ENCODE results near the gene TM4SF1.

TM4SF1 gene

GRCh38 chr3:149377408-149378364 lies at the start of gene TM4SF1:
Gene TM4SF1, minus strand, starts transcription at chr3:149377649. Its CDS starts 102 bp downstream, at chr3:149377547.
- no peak for TF ChIP-seq CTCF (IDR thresholded peaks at IDR 0.05; ENCODE audit: low read depth, low read length)
- no peak for DNase-seq (ENCODE audit: extremely low read depth, low read depth)

GRCh38 chr3:149426325-149426724 lies 48.9 kb upstream of the TM4SF1 start:
- no peak for TF ChIP-seq CTCF (IDR thresholded peaks at IDR 0.05; ENCODE audit: low read depth, low read length)
- no peak for DNase-seq (ENCODE audit: extremely low read depth, low read depth)

GRCh38 chr3:149424918-149425317 lies 47.5 kb upstream of the TM4SF1 start:
- TF ChIP-seq CTCF (IDR thresholded peaks at IDR 0.05; ENCODE audit: low read depth, low read length), result no peak
- DNase-seq (ENCODE audit: extremely low read depth, low read depth), result no peak

GRCh38 chr3:149421764-149422163 lies 44.3 kb upstream of the TM4SF1 start:
- no peak for DNase-seq (ENCODE audit: extremely low read depth, low read depth)
- TF ChIP-seq CTCF (IDR thresholded peaks at IDR 0.05; ENCODE audit: low read depth, low read length), result no peak

- TF ChIP-seq CTCF (IDR thresholded peaks at IDR 0.05; ENCODE audit: low read depth, low read length), result no peak
- no peak for DNase-seq (ENCODE audit: extremely low read depth, low read depth)
Measured at GRCh38 chr3:149419816-149420215, 42.4 kb upstream of the TM4SF1 start.

GRCh38 chr3:149417727-149418126 lies 40.3 kb upstream of the TM4SF1 start:
- no peak for DNase-seq (ENCODE audit: extremely low read depth, low read depth)
- TF ChIP-seq CTCF (IDR thresholded peaks at IDR 0.05; ENCODE audit: low read depth, low read length), result no peak

GRCh38 chr3:149417174-149417573 lies 39.7 kb upstream of the TM4SF1 start:
- no peak for DNase-seq (ENCODE audit: extremely low read depth, low read depth)
- no peak for TF ChIP-seq CTCF (IDR thresholded peaks at IDR 0.05; ENCODE audit: low read depth, low read length)
